Peyer's patch (tissue), 4 donors: ENCODE measurements around the gene FAIM. TPM values are rescaled to one million over a fixed set of nuclear protein-coding genes. Genes with fewer than 3 reads are reported as not detected.
"Not testable (repeated sequence)": the region's sequence is repeated elsewhere in the genome, so short reads cannot be mapped to it uniquely, and the experiment has no call there.

ENCODE experiments used
- DNase-seq, 3 donors: peaks; one replicate each; pipeline ENCODE4 v3.0.0-alpha.2; 2017 to 2019
- H3K27ac ChIP-seq, 4 donors: fragments of 200-600 bp; sonication (generic); one replicate each; pipeline ENCODE4 v1.5.1; 2016 to 2019
- H3K27me3 ChIP-seq, 2 donors: fragments of 200-600 bp; sonication (generic); one replicate each; pipeline ENCODE4 v1.5.1; 2019
- H3K36me3 ChIP-seq, 3 donors: fragments of 200-600 bp; sonication (generic); one replicate each; pipeline ENCODE4 v1.5.1; 2016 to 2019
- H3K4me1 ChIP-seq, 4 donors: fragments of 200-600 bp; sonication (generic); one replicate each; pipeline ENCODE4 v1.5.1; 2016 to 2019
- H3K4me3 ChIP-seq, 4 donors: fragments of 200-600 bp; sonication (generic); 1 replicate in 3 of 4; 2 replicates in 1 of 4; pipeline ENCODE4 v1.5.1; 2016 to 2019; ENCODE audit warnings: mild to moderate bottlenecking in 1 of 4
- H3K9me3 ChIP-seq, 4 donors: fragments of 200-600 bp; sonication (generic); one replicate each; pipeline ENCODE4 v1.5.1; 2016 to 2019; ENCODE audit warnings: mild to moderate bottlenecking in 1 of 4
- POLR2A ChIP-seq, 2 donors: fragments of 450-650 bp; IDR thresholded peaks; one replicate each; pipeline ENCODE4 v1.5.1; 2017; ENCODE audit warnings: antibody characterized with exemption in 2 of 2, mild to moderate bottlenecking in 2 of 2, moderate library complexity in 2 of 2
- total RNA-seq, 4 donors: library from RNA; depleted of rRNA; stranded (reverse); fragments of >200 nt; gene quantifications; one replicate each; pipeline ENCODE4 v1.1.0, GENCODE V29; 2016
- TF ChIP-seq, protein P1 (sequence below), 6 experiments: fragments of 450-650 bp in 4 of 6; fragments of 200-600 bp in 2 of 6; sonication (generic) in 1 of 6; IDR thresholded peaks; one replicate each; pipeline ENCODE4 v1.5.1; 2017 to 2019; ENCODE audit warnings: antibody characterized with exemption in 6 of 6, mild to moderate bottlenecking in 3 of 6, moderate library complexity in 1 of 6

FAIM gene
- total RNA-seq, 4 donors from 2014 or later: 3.7 to 15.2 (median 8.0) TPM

DNA sequence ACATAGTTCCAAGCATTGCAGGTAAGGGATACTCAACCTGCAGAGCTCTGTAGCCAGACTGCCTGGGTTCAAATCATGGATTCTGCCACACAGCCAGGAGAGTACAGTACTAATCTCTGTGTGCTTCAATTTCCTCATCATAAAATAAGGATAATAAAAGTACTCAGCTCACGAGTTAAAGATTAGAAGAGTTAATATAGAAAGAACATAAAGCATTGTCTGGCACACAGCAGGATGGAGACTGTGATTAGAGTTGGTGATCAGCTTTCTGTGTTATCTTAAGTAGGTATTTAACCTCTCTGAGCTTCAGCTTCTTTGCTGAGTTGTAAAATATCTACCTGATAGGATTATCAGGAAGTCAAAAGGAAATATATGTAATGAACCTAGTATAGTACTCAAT is 17.2 kb upstream of the FAIM start:
- TF ChIP-seq, protein P1, sequence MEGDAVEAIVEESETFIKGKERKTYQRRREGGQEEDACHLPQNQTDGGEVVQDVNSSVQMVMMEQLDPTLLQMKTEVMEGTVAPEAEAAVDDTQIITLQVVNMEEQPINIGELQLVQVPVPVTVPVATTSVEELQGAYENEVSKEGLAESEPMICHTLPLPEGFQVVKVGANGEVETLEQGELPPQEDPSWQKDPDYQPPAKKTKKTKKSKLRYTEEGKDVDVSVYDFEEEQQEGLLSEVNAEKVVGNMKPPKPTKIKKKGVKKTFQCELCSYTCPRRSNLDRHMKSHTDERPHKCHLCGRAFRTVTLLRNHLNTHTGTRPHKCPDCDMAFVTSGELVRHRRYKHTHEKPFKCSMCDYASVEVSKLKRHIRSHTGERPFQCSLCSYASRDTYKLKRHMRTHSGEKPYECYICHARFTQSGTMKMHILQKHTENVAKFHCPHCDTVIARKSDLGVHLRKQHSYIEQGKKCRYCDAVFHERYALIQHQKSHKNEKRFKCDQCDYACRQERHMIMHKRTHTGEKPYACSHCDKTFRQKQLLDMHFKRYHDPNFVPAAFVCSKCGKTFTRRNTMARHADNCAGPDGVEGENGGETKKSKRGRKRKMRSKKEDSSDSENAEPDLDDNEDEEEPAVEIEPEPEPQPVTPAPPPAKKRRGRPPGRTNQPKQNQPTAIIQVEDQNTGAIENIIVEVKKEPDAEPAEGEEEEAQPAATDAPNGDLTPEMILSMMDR (IDR thresholded peaks at IDR 0.05): no peak
- no peak for TF ChIP-seq POLR2A (IDR thresholded peaks at IDR 0.05)
- H3K4me3 ChIP-seq: no peak overlapping the region
- H3K27ac ChIP-seq: no peak overlapping the region
- no peak for DNase-seq
- no peaks in the 10 kb centered on the region for H3K36me3 ChIP-seq
- H3K27me3 ChIP-seq: no peaks in the 10 kb centered on the region
- no peaks in the 10 kb centered on the region for H3K9me3 ChIP-seq
- peaks cover 0 to 17% (median 0%) of the 10 kb centered on the region in 4 donors for H3K4me1 ChIP-seq

DNA sequence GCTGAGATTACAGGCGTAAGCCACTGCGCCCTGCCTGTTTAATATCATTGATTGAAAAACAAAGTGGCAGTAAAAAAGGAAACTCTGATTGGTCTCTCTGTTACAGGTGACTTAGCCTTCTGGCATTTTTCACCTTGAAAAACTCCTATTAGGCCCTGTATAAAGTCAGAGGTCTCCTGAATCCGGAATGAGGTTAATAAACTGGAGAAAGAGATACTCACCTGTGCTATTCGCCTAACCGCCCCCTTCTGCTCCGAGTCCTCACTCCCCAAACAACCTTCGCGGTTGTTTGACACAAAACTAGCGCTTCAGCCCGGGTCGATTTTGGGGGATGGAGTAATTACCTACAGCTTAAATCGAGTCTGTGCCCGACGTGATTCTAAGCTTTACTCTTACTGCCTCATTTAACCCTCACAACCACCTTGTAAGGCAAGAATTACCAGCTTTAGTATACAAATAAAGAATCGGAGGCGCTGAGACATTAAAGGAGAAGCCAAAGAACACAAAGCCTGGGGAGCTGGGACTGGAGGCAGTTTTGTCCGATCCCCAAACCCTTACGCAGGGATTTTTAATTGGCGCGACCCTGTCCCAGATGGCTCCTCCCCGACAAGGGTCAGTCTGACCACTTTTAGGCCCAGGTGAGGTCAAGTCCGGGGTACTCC is 15.0 kb upstream of the FAIM start:
- no peak for DNase-seq
- H3K4me1 ChIP-seq: peaks cover 0 to 17% (median 0%) of the 10 kb centered on the region in 4 donors
- no peaks in the 10 kb centered on the region for H3K36me3 ChIP-seq
- peak overlapping the region; percentile 59 to 85 (median 71) for H3K4me3 ChIP-seq
- peak overlapping the region; percentile 83 to 97 (median 92) for H3K27ac ChIP-seq
- no peaks in the 10 kb centered on the region for H3K27me3 ChIP-seq
- no peak for TF ChIP-seq POLR2A (IDR thresholded peaks at IDR 0.05)
- TF ChIP-seq, protein P1 (IDR thresholded peaks at IDR 0.05): no peak
- no peaks in the 10 kb centered on the region for H3K9me3 ChIP-seq

DNA sequence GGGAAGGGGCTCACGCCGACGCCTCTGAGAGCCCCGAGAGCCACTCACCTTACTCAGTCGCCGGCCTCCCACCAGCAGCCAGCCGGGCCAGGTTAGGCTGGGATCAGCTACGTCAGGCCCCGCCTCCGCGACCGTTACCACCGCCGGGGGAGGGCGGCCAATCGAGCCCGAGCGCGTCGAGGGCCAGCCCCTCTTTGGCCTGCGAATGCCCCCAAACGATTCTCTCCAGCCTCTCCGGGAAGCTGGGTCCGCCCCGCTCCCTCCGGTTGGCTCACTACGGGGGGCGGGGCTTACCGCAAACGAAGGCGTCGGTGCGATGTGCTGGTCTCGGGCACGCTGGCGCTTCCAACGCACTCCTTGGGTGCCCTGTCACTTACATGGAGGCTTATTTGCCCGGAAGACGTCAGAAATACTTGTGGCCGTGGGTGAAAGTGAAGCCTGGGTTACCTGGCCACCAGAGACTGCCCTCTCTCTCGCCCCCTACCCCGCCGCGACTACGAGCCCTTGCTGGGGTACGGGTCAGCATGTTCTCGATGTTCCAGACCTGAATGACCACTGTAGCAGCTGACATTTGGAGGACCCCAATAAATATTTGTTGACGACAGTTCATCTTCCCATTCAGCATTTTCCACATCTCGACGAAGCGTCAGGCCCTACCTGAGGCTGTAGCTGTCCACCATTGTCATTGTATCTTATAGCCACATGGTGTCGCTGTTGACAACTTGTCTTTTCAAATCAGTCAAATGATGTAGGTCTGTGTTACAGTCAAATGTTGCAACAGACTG is 14.2 kb upstream of the FAIM start, which contains the start of gene CEP70:
Gene CEP70 (minus strand): TSS at position 111 of the 785 bp plus-strand sequence. CDS start 21,333 bp downstream, outside the sequence.
- TF ChIP-seq, protein P1 (IDR thresholded peaks at IDR 0.05): peak; percentile 63 to 97 (median 94)
- TF ChIP-seq POLR2A (IDR thresholded peaks at IDR 0.05): peak; percentile 73 to 76
- Histone ChIP-seq H3K27me3 (no peaks in the 10 kb centered on the region), H3K27ac (peak within 1 kb of the TSS; percentile 83 to 97 (median 92)), H3K36me3 (no peaks in the 10 kb centered on the region), H3K4me3 (peak within 1 kb of the TSS; percentile 59 to 85 (median 71)), H3K4me1 (peaks cover 0 to 17% (median 0%) of the 10 kb centered on the region in 4 donors), H3K9me3 (no peaks in the 10 kb centered on the region)
- DNase-seq: peak; percentile 93 to 97 (median 93)

DNA sequence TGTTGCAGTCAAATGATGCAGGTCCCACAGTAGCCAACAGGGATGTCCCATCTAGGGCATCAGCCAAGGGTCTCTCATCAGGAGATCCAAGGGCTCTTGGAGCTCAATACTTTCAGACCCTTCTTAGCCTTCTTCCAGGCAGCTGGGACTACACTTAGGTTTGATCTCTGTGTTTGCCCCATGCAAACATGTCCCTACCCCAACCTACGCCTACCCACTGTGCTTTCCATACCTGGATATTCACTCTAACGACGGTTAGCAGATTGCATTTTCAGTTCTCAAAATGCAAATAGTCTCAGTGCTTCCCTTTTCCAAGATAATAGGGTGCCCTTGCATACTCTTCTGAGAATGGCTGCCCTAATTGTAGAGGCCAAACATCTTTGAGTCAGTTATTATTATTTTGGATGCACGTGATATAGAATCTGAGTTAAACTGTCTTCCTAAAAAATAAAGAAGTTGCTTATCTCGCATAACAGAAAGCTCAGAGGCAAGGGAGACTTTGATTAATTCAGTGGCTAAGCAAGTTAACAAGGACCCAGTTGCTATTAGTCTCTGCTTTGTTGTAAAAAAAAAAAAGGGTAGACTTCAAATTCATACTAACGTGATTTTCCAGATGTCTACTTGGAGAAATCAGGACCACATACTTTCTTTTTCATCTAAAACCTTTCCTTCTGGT is 13.5 kb upstream of the FAIM start:
- peaks cover 0 to 17% (median 0%) of the 10 kb centered on the region in 4 donors for H3K4me1 ChIP-seq
- H3K4me3 ChIP-seq: peak overlapping the region in 3 of 4 donors; percentile 59 to 85 (median 82)
- H3K9me3 ChIP-seq: no peaks in the 10 kb centered on the region
- TF ChIP-seq, protein P1 (IDR thresholded peaks at IDR 0.05): no peak
- no peak for TF ChIP-seq POLR2A (IDR thresholded peaks at IDR 0.05)
- DNase-seq: no peak
- peak overlapping the region in 3 of 4 donors; percentile 83 to 97 (median 95) for H3K27ac ChIP-seq
- H3K36me3 ChIP-seq: no peaks in the 10 kb centered on the region
- H3K27me3 ChIP-seq: no peaks in the 10 kb centered on the region

DNA sequence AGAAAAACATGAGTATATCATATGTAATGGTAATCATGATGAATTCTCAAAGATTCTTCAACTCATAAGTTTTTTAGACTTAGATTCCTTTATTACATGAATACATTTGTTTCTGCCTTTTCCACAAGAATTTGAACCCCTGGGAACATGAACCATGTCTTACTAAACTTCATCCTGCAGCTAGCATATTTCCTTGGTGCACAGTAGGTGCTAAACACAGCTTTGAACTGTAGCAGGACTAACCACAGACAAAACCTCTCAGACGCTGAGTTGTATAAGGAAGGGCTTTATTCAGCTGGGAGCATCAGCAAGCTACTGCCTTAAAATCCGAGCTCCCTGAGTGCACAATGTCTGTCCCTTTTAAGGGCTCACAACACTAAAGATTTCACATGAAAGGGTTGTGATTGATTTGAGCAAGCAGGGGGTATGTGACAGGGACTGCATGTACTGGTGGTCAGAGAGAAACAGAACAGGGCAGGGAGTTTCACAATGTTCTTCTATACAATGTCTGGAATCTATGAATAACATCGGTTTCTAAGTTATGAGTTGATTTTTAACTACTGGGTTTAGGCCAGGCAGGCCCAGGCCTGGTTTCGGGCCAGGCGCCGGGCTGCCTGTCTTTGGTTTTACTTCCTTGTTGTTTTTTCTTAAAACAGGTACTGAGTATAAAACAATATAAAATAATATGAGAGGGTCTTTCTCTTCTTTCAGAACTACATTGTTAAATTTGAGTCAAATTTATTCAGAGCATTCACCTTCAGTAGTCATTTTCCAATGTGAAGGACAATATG is 11.2 kb upstream of the FAIM start:
- not testable (repeated sequence) for H3K4me3 ChIP-seq, DNase-seq, H3K9me3 ChIP-seq, H3K27me3 ChIP-seq, H3K27ac ChIP-seq, H3K36me3 ChIP-seq
- peaks cover 0 to 11% (median 0%) of the 10 kb centered on the region in 4 donors for H3K4me1 ChIP-seq
